GM19240 (cell line): ENCODE measurements around the gene PLN.

Experiments
- DNase-seq: peaks from one replicate; pipeline ENCODE4 v3.0.0; 2011; ENCODE audit warnings: low spot score; ENCODE audit not compliant: insufficient read length

Gene PLN

GRCh38 chr6:118536478-118536877, 11.6 kb upstream of the PLN start:
- DNase-seq: no peak

GRCh38 chr6:118537574-118537973, 10.5 kb upstream of the PLN start:
- DNase-seq: no peak

GRCh38 chr6:118542184-118542952, 5.7 kb upstream of the PLN start:
- no peak for DNase-seq

- DNase-seq: no peak
Measured at GRCh38 chr6:118544105-118544504, 4.0 kb upstream of the PLN start.

GRCh38 chr6:118546164-118546879, 1.8 kb upstream of the PLN start:
- no peak for DNase-seq

- no peak for DNase-seq
Measured at GRCh38 chr6:118546880-118547218, 1.2 kb upstream of the PLN start.

GRCh38 chr6:118548613-118549012, 517 bp downstream of the PLN start:
- DNase-seq: no peak

- DNase-seq: peak; percentile 8
Measured at GRCh38 chr6:118551063-118552053, 3.3 kb downstream of the PLN start.

GRCh38 chr6:118553132-118553531, 5.0 kb downstream of the PLN start:
- no peak for DNase-seq

- no peak for DNase-seq
Measured at GRCh38 chr6:118554698-118555097, 6.6 kb downstream of the PLN start.

- no peak for DNase-seq
Measured at GRCh38 chr6:118558464-118559217, 10.5 kb downstream of the PLN start.

GRCh38 chr6:118559659-118560058, 11.6 kb downstream of the PLN start:
- no peak for DNase-seq

GRCh38 chr6:118562248-118562647, 14.2 kb downstream of the PLN start:
- no peak for DNase-seq

GRCh38 chr6:118562959-118563358, 14.9 kb downstream of the PLN start:
- no peak for DNase-seq

GRCh38 chr6:118565311-118565960, 17.3 kb downstream of the PLN start:
- DNase-seq: peak; percentile 39

- DNase-seq: no peak
Measured at GRCh38 chr6:118567974-118568373, 19.9 kb downstream of the PLN start.

- no peak for DNase-seq
Measured at GRCh38 chr6:118569498-118569897, 21.4 kb downstream of the PLN start.

GRCh38 chr6:118571121-118571520, 23.0 kb downstream of the PLN start:
- DNase-seq: no peak

- no peak for DNase-seq
Measured at GRCh38 chr6:118574051-118574865, 26.2 kb downstream of the PLN start.

GRCh38 chr6:118577972-118578371, 29.9 kb downstream of the PLN start:
- no peak for DNase-seq
